Endothelial cell (in vitro differentiated cells): ENCODE data around the gene MAGI2. TPM values are rescaled to one million over a fixed set of nuclear protein-coding genes. Genes with fewer than 3 reads are reported as not detected.

ENCODE experiments used
- DNase-seq: peaks from one replicate; pipeline ENCODE4 v3.0.0; 2021; ENCODE audit warnings: low spot score
- H3K27ac Mint-ChIP-seq: one replicate; pipeline ENCODE4 v1.8.0; 2021; ENCODE audit warnings: mixed read lengths, inconsistent platforms; ENCODE audit not compliant: unreplicated experiment
- H3K27me3 Mint-ChIP-seq: one replicate; pipeline ENCODE4 v1.8.0; 2021; ENCODE audit warnings: mild to moderate bottlenecking, moderate library complexity, mixed read lengths, inconsistent platforms; ENCODE audit not compliant: unreplicated experiment
- H3K36me3 Mint-ChIP-seq: one replicate; pipeline ENCODE4 v1.8.0; 2021; ENCODE audit warnings: mild to moderate bottlenecking, low read depth, mixed read lengths, inconsistent platforms; ENCODE audit not compliant: unreplicated experiment
- H3K4me1 Mint-ChIP-seq: one replicate; pipeline ENCODE4 v1.8.0; 2021; ENCODE audit warnings: mild to moderate bottlenecking, mixed read lengths, inconsistent platforms; ENCODE audit not compliant: unreplicated experiment
- H3K4me3 Mint-ChIP-seq: one replicate; pipeline ENCODE4 v1.8.0; 2021; ENCODE audit warnings: mild to moderate bottlenecking, mixed read lengths, inconsistent platforms; ENCODE audit not compliant: unreplicated experiment
- H3K9me3 Mint-ChIP-seq: one replicate; pipeline ENCODE4 v1.8.0; 2021; ENCODE audit warnings: mixed read lengths, inconsistent platforms; ENCODE audit not compliant: unreplicated experiment
- total RNA-seq: library from RNA; stranded (reverse); fragmentation: NEBNext Ultra II Directional; extraction: Animal tissue kit (Norgen Biotek cat#: 25700); gene quantifications from one replicate; pipeline ENCODE4 v1.2.1, GENCODE V29; 2021; ENCODE audit not compliant: unreplicated experiment
- TF ChIP-seq, protein P1 (sequence below): fragments of 200-600 bp; sonication (generic); IDR thresholded peaks from one replicate; pipeline ENCODE4 v1.5.0; 2021; ENCODE audit warnings: antibody characterized with exemption; ENCODE audit not compliant: unreplicated experiment

Gene MAGI2
- total RNA-seq, 1 donor from 2014 or later = 6.3 TPM

- Mint-ChIP-seq H3K9me3 (no peaks in the 10 kb centered on the region), H3K4me3 (no peak overlapping the region), H3K36me3 (no peaks in the 10 kb centered on the region), H3K27ac (no peak overlapping the region), H3K4me1 (no peaks in the 10 kb centered on the region), H3K27me3 (no peaks in the 10 kb centered on the region)
- no peak for DNase-seq
- TF ChIP-seq, protein P1, sequence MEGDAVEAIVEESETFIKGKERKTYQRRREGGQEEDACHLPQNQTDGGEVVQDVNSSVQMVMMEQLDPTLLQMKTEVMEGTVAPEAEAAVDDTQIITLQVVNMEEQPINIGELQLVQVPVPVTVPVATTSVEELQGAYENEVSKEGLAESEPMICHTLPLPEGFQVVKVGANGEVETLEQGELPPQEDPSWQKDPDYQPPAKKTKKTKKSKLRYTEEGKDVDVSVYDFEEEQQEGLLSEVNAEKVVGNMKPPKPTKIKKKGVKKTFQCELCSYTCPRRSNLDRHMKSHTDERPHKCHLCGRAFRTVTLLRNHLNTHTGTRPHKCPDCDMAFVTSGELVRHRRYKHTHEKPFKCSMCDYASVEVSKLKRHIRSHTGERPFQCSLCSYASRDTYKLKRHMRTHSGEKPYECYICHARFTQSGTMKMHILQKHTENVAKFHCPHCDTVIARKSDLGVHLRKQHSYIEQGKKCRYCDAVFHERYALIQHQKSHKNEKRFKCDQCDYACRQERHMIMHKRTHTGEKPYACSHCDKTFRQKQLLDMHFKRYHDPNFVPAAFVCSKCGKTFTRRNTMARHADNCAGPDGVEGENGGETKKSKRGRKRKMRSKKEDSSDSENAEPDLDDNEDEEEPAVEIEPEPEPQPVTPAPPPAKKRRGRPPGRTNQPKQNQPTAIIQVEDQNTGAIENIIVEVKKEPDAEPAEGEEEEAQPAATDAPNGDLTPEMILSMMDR = no peak
These were observed 1268.2 kb downstream of the MAGI2 start for GRCh38 chr7:78185149-78185745.

DNA sequence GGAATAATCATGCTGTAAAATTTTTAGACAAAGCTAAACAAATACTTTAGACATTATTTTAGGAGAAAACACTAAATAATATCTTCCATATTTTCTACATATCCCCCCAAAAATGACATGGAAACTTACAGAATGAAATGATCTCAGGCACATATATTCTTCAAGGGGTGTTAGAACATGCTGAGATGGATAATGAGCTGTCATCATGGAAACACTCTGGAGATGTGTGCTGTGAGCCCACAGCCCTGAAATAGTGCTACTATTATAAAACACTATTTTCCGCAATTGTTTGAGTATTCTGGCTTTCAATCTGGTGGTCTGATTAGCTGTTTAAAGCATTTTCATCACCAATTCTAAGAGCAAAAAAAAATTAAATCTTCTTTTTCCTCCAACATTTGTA is 1269.2 kb downstream of the MAGI2 start:
- Mint-ChIP-seq H3K4me1 (no peaks in the 10 kb centered on the region), H3K27ac (no peak overlapping the region), H3K36me3 (no peaks in the 10 kb centered on the region), H3K27me3 (no peaks in the 10 kb centered on the region), H3K4me3 (no peak overlapping the region), H3K9me3 (no peaks in the 10 kb centered on the region)
- TF ChIP-seq, protein P1 = no peak
- no peak for DNase-seq

DNA sequence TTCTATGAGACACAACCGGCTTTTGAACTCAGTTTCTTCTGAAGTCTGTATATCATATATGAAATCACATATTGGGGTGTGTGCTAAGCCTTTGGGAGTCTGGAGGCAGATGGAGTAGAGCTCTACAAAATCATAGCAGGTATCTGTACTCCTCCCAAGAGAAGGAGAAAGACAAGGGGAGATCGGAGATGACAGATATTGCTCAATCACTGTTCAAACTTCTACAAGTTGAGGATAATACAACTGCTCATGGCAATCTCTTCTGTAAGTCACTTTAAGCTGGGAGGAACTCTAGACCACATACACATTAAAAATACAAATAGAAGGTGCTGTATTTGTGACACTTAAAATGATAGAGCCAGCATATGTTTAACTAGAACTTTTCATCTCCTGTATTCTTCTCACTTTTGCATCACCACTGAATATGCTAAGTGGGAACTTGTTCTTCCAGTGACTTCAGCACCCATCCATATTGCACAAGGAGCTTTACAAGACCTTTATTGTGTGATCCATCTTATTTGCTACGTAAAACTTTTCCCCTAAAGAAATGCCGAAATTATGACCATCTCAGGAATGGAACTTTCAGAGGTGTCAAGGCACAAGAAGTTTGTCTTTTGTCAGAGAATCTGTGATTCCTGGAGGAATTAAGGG is 1273.5 kb downstream of the MAGI2 start:
- H3K27me3 Mint-ChIP-seq = no peaks in the 10 kb centered on the region
- H3K9me3 Mint-ChIP-seq = no peaks in the 10 kb centered on the region

DNA sequence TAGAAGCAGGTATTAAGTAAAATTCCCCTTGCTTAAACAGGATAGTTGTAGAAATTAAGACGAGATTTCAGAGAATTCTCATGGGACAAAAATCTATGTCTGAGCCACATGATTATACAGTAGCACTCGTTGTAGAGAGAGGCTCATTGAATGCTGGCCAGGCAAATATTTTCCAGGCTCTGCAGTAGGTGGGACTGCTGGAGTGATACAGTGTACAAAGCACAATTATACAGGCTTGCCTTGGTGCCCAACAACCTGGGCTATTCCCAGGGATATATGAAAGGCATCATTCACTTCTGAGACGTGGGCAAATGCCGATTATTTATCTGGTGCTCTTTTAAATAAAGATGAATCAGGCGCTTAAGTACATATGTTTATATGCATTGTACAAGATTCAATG is 1274.3 kb downstream of the MAGI2 start:
- H3K4me3 Mint-ChIP-seq = no peak overlapping the region
- no peak for DNase-seq
- no peaks in the 10 kb centered on the region for H3K27me3 Mint-ChIP-seq
- H3K36me3 Mint-ChIP-seq = no peaks in the 10 kb centered on the region
- H3K27ac Mint-ChIP-seq = no peak overlapping the region
- H3K9me3 Mint-ChIP-seq = no peaks in the 10 kb centered on the region
- H3K4me1 Mint-ChIP-seq = no peaks in the 10 kb centered on the region
- TF ChIP-seq, protein P1 = no peak

More for the DNA sequence above, 1273.5 kb downstream of the MAGI2 start:
- TF ChIP-seq, protein P1 = no peak
- no peak overlapping the region for H3K27ac Mint-ChIP-seq
- no peaks in the 10 kb centered on the region for H3K36me3 Mint-ChIP-seq
- no peaks in the 10 kb centered on the region for H3K4me1 Mint-ChIP-seq
- no peak for DNase-seq
- H3K4me3 Mint-ChIP-seq = no peak overlapping the region

DNA sequence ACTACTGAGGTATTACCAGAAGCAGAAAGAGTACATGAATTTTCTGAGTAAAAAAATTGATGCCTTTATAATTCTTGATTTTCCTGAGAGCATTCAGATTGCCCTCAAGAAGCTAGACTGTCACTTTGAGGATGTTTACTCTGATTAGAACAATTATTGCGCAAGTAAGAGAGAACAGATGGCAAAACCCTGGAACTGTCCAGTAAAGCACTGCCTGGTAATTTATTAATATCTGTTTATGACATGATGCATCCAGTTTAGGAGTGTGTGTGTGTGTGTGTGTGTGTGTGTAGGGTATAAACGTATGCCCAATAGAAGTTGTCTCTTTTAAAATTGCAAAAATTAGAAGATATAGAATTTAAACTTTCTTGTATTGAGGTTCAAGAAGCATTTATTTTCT is 1275.1 kb downstream of the MAGI2 start:
- Mint-ChIP-seq H3K27me3 (no peaks in the 10 kb centered on the region), H3K36me3 (no peaks in the 10 kb centered on the region), H3K4me1 (no peaks in the 10 kb centered on the region), H3K4me3 (no peak overlapping the region), H3K27ac (no peak overlapping the region), H3K9me3 (no peaks in the 10 kb centered on the region)
- DNase-seq = no peak
- TF ChIP-seq, protein P1 = no peak
